ENCODE results near the gene TAGLN3. TPM values are rescaled to one million over a fixed set of nuclear protein-coding genes. Genes with fewer than 3 reads are reported as not detected.
A peak's percentile ranks its signal among the peaks of the same experiment; 100 is the strongest.

The TAGLN3 gene
- total and polyA plus RNA-seq, 2 experiments from 2014 or later = 1.6 TPM

DNA sequence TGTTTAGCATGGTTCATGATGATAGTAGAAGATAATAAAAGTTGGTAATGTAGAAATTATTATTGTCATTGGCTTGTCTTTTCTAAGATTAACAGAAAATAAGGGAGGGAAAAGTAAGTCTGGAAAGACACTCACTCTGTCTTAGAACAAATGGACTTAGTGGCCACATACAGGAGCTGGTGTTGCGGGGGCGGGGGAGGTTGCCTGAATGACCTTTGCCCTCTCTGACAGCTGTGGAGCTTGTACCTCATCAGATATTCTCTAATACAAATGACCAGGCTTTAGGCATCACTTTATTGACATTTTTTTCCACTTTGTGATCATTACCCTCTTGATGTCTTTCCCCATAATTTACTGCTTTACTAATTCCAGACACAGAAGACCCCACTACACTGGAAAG lies 5.9 kb downstream of the TAGLN3 start:
- H3K36me3 ChIP-seq = no peaks in the 10 kb centered on the region
- no peak overlapping the region for H3K4me3 ChIP-seq
- H3K9me3 ChIP-seq (ENCODE audit: low read depth) = no peaks in the 10 kb centered on the region
- TF ChIP-seq, protein P1, sequence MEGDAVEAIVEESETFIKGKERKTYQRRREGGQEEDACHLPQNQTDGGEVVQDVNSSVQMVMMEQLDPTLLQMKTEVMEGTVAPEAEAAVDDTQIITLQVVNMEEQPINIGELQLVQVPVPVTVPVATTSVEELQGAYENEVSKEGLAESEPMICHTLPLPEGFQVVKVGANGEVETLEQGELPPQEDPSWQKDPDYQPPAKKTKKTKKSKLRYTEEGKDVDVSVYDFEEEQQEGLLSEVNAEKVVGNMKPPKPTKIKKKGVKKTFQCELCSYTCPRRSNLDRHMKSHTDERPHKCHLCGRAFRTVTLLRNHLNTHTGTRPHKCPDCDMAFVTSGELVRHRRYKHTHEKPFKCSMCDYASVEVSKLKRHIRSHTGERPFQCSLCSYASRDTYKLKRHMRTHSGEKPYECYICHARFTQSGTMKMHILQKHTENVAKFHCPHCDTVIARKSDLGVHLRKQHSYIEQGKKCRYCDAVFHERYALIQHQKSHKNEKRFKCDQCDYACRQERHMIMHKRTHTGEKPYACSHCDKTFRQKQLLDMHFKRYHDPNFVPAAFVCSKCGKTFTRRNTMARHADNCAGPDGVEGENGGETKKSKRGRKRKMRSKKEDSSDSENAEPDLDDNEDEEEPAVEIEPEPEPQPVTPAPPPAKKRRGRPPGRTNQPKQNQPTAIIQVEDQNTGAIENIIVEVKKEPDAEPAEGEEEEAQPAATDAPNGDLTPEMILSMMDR (IDR thresholded peaks at IDR 0.05; ENCODE audit: low read depth, low read length) = no peak
- no peaks in the 10 kb centered on the region for H3K4me1 ChIP-seq (ENCODE audit: low read depth)
- H3K27ac ChIP-seq = no peak overlapping the region
- H3K27me3 ChIP-seq = peaks cover 42% of the 10 kb centered on the region
- DNase-seq (ENCODE audit: low read depth in 1 of 2, low spot score in 1 of 2) = no peak

DNA sequence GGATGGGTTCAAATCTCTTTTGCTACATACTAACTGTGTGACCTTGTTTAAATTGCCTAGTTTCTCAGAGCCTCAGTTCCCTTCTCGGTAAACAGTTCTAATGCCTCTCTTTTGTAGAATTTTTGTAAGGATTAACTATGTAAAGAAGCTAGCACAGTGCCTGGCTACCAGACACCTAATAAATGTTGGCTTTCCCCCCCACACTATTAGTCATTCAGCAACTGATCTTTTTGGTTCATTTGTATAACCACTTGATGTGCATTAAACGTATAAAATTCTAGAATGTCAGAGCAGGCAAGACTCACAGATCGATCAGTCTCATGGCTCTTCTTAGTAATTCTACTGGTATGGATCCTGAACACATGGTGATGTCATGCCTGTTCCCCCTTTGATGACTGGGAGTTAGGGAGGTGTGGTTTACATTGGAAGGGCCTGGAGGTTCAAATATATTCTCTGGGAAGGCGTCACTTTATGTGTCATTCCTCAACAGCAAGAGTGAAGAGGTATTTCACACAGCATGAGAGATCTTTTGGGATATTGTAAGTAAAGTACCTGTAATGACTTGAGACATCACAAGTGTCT lies 6.5 kb downstream of the TAGLN3 start:
- Histone ChIP-seq H3K4me3 (no peak overlapping the region), H3K27ac (no peak overlapping the region), H3K9me3 (ENCODE audit: low read depth) (no peaks in the 10 kb centered on the region), H3K4me1 (ENCODE audit: low read depth) (no peaks in the 10 kb centered on the region), H3K27me3 (peaks cover 37% of the 10 kb centered on the region), H3K36me3 (no peaks in the 10 kb centered on the region)
- DNase-seq (ENCODE audit: low read depth in 1 of 2, low spot score in 1 of 2) = no peak
- TF ChIP-seq, protein P1 (IDR thresholded peaks at IDR 0.05; ENCODE audit: low read depth, low read length) = no peak

DNA sequence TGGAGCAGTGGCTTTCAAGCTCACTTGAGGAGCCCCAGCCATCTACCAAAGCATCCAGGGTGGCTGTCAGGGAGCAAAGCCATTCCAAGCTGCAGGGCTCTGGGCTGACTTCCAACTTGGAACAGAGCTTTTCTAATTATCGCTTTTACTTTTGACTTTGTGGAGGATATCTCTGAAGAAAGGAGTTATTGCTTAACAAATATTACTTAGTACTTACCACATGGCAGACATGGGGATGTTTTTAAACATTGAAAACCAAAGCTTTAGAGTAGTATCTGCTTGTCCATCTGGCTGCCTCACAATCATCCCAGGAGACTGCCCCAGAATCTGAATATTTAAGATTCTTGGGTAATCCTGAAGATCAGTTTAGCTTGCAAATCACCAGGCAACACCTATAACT lies 8.9 kb downstream of the TAGLN3 start:
- Histone ChIP-seq H3K27me3 (peaks cover 20% of the 10 kb centered on the region), H3K4me3 (no peak overlapping the region), H3K36me3 (no peaks in the 10 kb centered on the region), H3K27ac (no peak overlapping the region), H3K9me3 (ENCODE audit: low read depth) (no peaks in the 10 kb centered on the region), H3K4me1 (ENCODE audit: low read depth) (peaks cover 10% of the 10 kb centered on the region)
- peak in 1 of 2 donors; percentile 74 for DNase-seq (ENCODE audit: low read depth in 1 of 2, low spot score in 1 of 2)
- TF ChIP-seq, protein P1 (IDR thresholded peaks at IDR 0.05; ENCODE audit: low read depth, low read length) = no peak

DNA sequence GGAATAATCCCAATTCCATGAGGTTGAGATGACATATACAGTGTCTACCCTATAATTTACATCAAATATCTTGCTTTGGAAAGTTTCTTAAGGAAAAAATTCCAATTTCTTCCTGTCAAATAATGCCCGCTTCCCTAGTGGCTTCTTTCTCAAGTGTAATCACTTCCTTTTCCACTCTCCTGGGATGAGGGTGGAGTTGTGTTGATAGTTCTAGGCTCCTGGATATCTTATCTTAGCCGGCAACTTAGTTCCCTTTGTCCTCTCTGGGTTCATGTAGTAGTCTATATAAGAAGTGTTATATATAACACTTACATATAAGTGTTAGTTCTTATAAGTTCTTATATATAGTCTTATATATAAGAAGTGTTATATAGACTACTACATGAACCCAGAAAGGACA lies 10.9 kb downstream of the TAGLN3 start:
- H3K4me1 ChIP-seq (ENCODE audit: low read depth) = peaks cover 11% of the 10 kb centered on the region
- DNase-seq (ENCODE audit: low read depth in 1 of 2, low spot score in 1 of 2) = no peak
- no peak overlapping the region for H3K4me3 ChIP-seq
- no peaks in the 10 kb centered on the region for H3K36me3 ChIP-seq
- TF ChIP-seq, protein P1 (IDR thresholded peaks at IDR 0.05; ENCODE audit: low read depth, low read length) = no peak
- no peak overlapping the region for H3K27ac ChIP-seq
- no peaks in the 10 kb centered on the region for H3K9me3 ChIP-seq (ENCODE audit: low read depth)
- peaks cover 14% of the 10 kb centered on the region for H3K27me3 ChIP-seq

DNA sequence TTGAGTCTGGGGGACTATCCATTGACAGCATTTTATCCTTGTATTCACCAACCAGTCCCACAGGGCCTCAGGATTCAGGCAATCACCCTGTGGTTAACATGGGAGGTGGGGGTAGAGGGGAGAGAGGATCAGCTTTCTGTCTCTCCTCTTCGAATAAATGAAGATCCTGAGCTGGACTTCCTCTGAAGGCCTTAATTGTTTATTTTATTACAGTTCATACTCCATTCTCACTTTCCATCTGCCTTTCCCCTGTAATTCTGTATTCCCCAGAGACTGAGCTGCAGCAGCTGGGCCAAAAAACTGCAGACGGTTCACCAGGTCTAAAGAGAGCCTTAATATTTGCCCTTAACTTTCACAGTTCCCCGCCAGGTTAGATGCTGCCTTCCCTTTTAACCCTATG lies 11.9 kb downstream of the TAGLN3 start:
- Histone ChIP-seq H3K36me3 (no peaks in the 10 kb centered on the region), H3K27me3 (peaks cover 22% of the 10 kb centered on the region), H3K4me1 (ENCODE audit: low read depth) (peaks cover 11% of the 10 kb centered on the region), H3K9me3 (ENCODE audit: low read depth) (no peaks in the 10 kb centered on the region), H3K4me3 (no peak overlapping the region), H3K27ac (no peak overlapping the region)
- peak in 1 of 2 donors; percentile 36 for DNase-seq (ENCODE audit: low read depth in 1 of 2, low spot score in 1 of 2)
- TF ChIP-seq, protein P1 (IDR thresholded peaks at IDR 0.05; ENCODE audit: low read depth, low read length) = no peak
